ENCODE data around the gene GNL1.

GNL1 gene

DNA sequence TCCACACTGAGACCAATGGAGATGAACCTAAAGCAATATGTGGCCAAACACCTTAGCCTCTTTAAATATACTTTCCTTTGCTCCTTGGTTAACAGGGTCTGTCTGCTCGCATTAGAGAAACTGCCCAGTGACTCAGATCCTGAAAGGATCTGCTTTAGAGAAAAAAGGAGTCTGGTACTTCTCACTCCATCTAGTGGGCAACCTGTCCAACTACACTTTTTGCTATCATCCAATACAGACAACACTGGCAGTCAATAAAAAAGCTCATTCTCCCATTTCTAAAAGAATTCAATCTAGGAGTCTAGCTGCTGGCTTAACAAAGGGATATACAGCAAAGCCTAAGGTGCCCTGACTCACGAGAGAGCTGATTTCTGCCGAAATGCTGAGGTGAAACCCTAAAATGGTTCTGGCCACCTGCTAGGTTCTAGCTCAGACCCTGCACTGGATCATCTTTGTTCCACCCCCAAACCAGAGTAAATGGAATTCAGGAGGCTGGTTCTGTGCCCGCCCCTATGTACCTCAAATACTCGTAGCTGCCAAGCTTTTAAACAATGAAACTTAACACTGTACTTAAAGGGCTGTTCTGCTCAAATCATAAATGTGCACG, 11.5 kb downstream of the GNL1 start:
- H3K4me3 ChIP-seq (ENCODE audit: low read depth in 1 of 2, low read length in 2 of 2) = no peak overlapping the region
- H3K9ac ChIP-seq (ENCODE audit: low read depth, low read length) = no peak overlapping the region
- H3K4me1 ChIP-seq (ENCODE audit: insufficient read depth, low read length) = peaks cover 15% of the 10 kb centered on the region
- no peaks in the 10 kb centered on the region for H3K9me3 ChIP-seq (ENCODE audit: insufficient read depth, low read length, severe bottlenecking)
- ATAC-seq (ENCODE audit: insufficient read depth, low read depth) (peak; percentile 71), DNase-seq (peak; percentile 33)
- TF ChIP-seq, protein P1, sequence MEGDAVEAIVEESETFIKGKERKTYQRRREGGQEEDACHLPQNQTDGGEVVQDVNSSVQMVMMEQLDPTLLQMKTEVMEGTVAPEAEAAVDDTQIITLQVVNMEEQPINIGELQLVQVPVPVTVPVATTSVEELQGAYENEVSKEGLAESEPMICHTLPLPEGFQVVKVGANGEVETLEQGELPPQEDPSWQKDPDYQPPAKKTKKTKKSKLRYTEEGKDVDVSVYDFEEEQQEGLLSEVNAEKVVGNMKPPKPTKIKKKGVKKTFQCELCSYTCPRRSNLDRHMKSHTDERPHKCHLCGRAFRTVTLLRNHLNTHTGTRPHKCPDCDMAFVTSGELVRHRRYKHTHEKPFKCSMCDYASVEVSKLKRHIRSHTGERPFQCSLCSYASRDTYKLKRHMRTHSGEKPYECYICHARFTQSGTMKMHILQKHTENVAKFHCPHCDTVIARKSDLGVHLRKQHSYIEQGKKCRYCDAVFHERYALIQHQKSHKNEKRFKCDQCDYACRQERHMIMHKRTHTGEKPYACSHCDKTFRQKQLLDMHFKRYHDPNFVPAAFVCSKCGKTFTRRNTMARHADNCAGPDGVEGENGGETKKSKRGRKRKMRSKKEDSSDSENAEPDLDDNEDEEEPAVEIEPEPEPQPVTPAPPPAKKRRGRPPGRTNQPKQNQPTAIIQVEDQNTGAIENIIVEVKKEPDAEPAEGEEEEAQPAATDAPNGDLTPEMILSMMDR (IDR thresholded peaks at IDR 0.05; ENCODE audit: borderline replicate concordance, extremely low read depth, low read length, poor library complexity, severe bottlenecking) = peak; percentile 85
- TF ChIP-seq EZH2 (IDR thresholded peaks at IDR 0.05; ENCODE audit: borderline replicate concordance, low read depth, low read length, severe bottlenecking) = no peak
- no peak overlapping the region for H3K27ac ChIP-seq (ENCODE audit: low read length)
- H3K4me2 ChIP-seq (ENCODE audit: insufficient read depth, low read length) = no peak overlapping the region
- no peaks in the 10 kb centered on the region for H3K27me3 ChIP-seq (ENCODE audit: insufficient read depth, low read length, poor library complexity)
- no peaks in the 10 kb centered on the region for H3K79me2 ChIP-seq (ENCODE audit: insufficient read depth, low read length)
- H4K20me1 ChIP-seq (ENCODE audit: insufficient read depth, low read length) = 0 out of 2 replicates have a peak, but pooled peaks cover 2% of the 10 kb centered on the region
- H2AFZ ChIP-seq (ENCODE audit: low read depth, low read length) = no peak overlapping the region
- peaks cover 37% of the 10 kb centered on the region; the same call in 1 of the 2 replicates for H3K36me3 ChIP-seq (ENCODE audit: insufficient read depth, low read length)

DNA sequence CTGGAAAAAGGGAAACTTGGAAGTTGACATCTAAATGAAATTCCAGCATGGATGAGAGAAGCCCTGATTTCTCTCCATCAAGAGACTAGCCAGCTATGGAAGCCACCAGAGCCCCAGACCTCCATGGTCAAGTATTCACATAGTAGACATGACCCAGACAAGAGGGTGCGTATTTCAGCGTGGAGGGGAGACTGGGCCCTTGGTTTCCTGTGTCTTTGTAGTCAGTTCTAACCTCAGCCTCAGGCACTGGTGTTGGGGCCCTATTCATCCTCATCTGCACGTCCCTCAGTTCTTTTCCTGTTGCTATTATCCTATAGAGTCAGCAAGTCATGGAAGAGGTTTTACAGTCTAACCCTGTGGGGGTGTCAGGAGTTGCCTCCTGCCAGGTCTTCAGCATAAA, 12.5 kb downstream of the GNL1 start:
- Histone ChIP-seq H3K79me2 (ENCODE audit: insufficient read depth, low read length) (no peaks in the 10 kb centered on the region), H3K9ac (ENCODE audit: low read depth, low read length) (no peak overlapping the region), H3K27ac (ENCODE audit: low read length) (no peak overlapping the region), H3K9me3 (ENCODE audit: insufficient read depth, low read length, severe bottlenecking) (no peaks in the 10 kb centered on the region), H3K4me2 (ENCODE audit: insufficient read depth, low read length) (no peak overlapping the region), H3K36me3 (ENCODE audit: insufficient read depth, low read length) (peaks cover 28% of the 10 kb centered on the region; the same call in 1 of the 2 replicates), H3K27me3 (ENCODE audit: insufficient read depth, low read length, poor library complexity) (no peaks in the 10 kb centered on the region), H3K4me1 (ENCODE audit: insufficient read depth, low read length) (peaks cover 15% of the 10 kb centered on the region), H4K20me1 (ENCODE audit: insufficient read depth, low read length) (0 out of 2 replicates have a peak, but pooled peaks cover 2% of the 10 kb centered on the region), H2AFZ (ENCODE audit: low read depth, low read length) (no peak overlapping the region), H3K4me3 (ENCODE audit: low read depth in 1 of 2, low read length in 2 of 2) (no peak overlapping the region)
- DNase-seq (no peak), ATAC-seq (ENCODE audit: insufficient read depth, low read depth) (no peak)
- no peak for TF ChIP-seq EZH2 (IDR thresholded peaks at IDR 0.05; ENCODE audit: borderline replicate concordance, low read depth, low read length, severe bottlenecking)
- TF ChIP-seq, protein P1 (IDR thresholded peaks at IDR 0.05; ENCODE audit: borderline replicate concordance, extremely low read depth, low read length, poor library complexity, severe bottlenecking) = no peak

DNA sequence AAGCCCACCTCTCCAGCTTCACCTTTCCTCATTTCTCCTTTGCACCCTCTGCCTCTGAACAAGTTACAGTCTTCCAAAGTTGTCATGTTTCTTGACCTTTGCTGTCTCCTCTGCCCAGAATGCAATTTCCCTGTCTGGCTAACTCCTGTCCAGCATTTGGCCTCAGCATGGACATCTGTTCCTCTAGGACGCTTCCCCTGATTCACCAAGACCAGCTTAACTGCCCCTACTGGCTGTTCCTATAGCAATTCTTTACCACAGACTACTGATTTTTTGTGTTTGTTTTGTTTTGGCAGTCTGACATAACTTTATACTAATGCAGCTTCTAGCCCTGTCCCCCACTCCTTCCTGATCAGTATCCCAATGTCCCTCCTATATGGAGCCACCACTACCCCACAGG, 13.4 kb downstream of the GNL1 start:
- Histone ChIP-seq H3K36me3 (ENCODE audit: insufficient read depth, low read length) (peaks cover 20% of the 10 kb centered on the region; the same call in 1 of the 2 replicates), H3K4me2 (ENCODE audit: insufficient read depth, low read length) (no peak overlapping the region), H2AFZ (ENCODE audit: low read depth, low read length) (no peak overlapping the region), H3K4me3 (ENCODE audit: low read depth in 1 of 2, low read length in 2 of 2) (no peak overlapping the region), H3K9ac (ENCODE audit: low read depth, low read length) (no peak overlapping the region), H3K9me3 (ENCODE audit: insufficient read depth, low read length, severe bottlenecking) (no peaks in the 10 kb centered on the region), H3K79me2 (ENCODE audit: insufficient read depth, low read length) (no peaks in the 10 kb centered on the region), H3K27ac (ENCODE audit: low read length) (no peak overlapping the region), H3K4me1 (ENCODE audit: insufficient read depth, low read length) (peaks cover 15% of the 10 kb centered on the region), H4K20me1 (ENCODE audit: insufficient read depth, low read length) (0 out of 2 replicates have a peak, but pooled peaks cover 2% of the 10 kb centered on the region), H3K27me3 (ENCODE audit: insufficient read depth, low read length, poor library complexity) (no peaks in the 10 kb centered on the region)
- DNase-seq (no peak), ATAC-seq (ENCODE audit: insufficient read depth, low read depth) (no peak)
- TF ChIP-seq, protein P1 (IDR thresholded peaks at IDR 0.05; ENCODE audit: borderline replicate concordance, extremely low read depth, low read length, poor library complexity, severe bottlenecking) = no peak
- no peak for TF ChIP-seq EZH2 (IDR thresholded peaks at IDR 0.05; ENCODE audit: borderline replicate concordance, low read depth, low read length, severe bottlenecking)

Measured in DND-41 (cell line).